A549 (cell line): ENCODE measurements around the gene ST8SIA5. TPM values are rescaled to one million over a fixed set of nuclear protein-coding genes. Genes with fewer than 3 reads are reported as not detected.

Source experiments
- ATAC-seq, 2 experiments: fragments of 200-7000 bp in 1 of 2; fragments of >200 bp in 1 of 2; cut with Nextera tagmentation in 1 of 2; cut with Tn5 transposase in 1 of 2; 3 replicates each; pipeline versions ENCODE4 v1.8.0 to v1.9.1; 2018 to 2020; ENCODE audit warnings: mild to moderate bottlenecking in 1 of 2, moderate library complexity in 1 of 2
- CTCF ChIA-PET: fragments of 300-600 bp; sonication (Branson Sonifier 250); formaldehyde crosslinking; extraction: SDS; loops from one replicate; lab custom pipeline; 2021; ENCODE audit warnings: antibody characterized with exemption, inconsistent platforms; lab: Yijun Ruan, JAX
- POLR2A ChIA-PET: fragments of 350-600 bp; formaldehyde crosslinking; extraction: SDS; loops from one replicate; lab custom pipeline; 2021; ENCODE audit warnings: antibody characterized with exemption, inconsistent platforms; lab: Yijun Ruan, JAX
- DNase-seq, 2 experiments: peaks; one replicate each; pipeline versions ENCODE4 v3.0.0 to v3.0.0-alpha.2; 2011 to 2016; ENCODE audit warnings: low read depth in 1 of 2, low spot score in 1 of 2
- FAIRE-seq: peaks from 2 replicates; lab custom pipeline; 2011; peaks lifted over from hg19 to GRCh38; lab: Jason Lieb, UNC
- H3K27ac ChIP-seq, 2 experiments: fragments of >200 bp; sonication (Bioruptor Twin); formaldehyde crosslinking; 3 replicates each; pipeline ENCODE4 v1.5.1; 2016 to 2017
- H3K4me1 ChIP-seq: fragments of >200 bp; sonication (Bioruptor Twin); formaldehyde crosslinking; 3 replicates; pipeline ENCODE4 v1.6.1; 2016
- H3K4me2 ChIP-seq: fragments of >200 bp; sonication (Bioruptor Twin); formaldehyde crosslinking; 3 replicates; pipeline ENCODE4 v1.6.1; 2016
- H3K4me3 ChIP-seq: fragments of >200 bp; sonication (Bioruptor Twin); formaldehyde crosslinking; 3 replicates; pipeline ENCODE4 v1.5.1; 2016
- H3K9me3 ChIP-seq: fragments of >200 bp; sonication (Bioruptor Twin); formaldehyde crosslinking; 3 replicates; pipeline ENCODE4 v1.6.1; 2016
- CBX8 ChIP-seq: fragments of 200-600 bp; sonication (generic); IDR thresholded peaks from 2 replicates; pipeline ENCODE4 v1.6.1; 2016
- CEBPB ChIP-seq, 2 experiments: fragments of >200 bp in 1 of 2; sonication (Bioruptor Twin) in 1 of 2; formaldehyde crosslinking in 1 of 2; IDR thresholded peaks; 2 replicates each; pipeline ENCODE4 v1.6.1; 2012 to 2016
- EHF ChIP-seq: fragments of 250-450 bp; sonication (Bioruptor Pico); IDR thresholded peaks from 2 replicates; pipeline ENCODE4 v1.5.0; 2020; ENCODE audit warnings: mild to moderate bottlenecking
- EP300 ChIP-seq, 2 experiments: fragments of >200 bp; sonication (Bioruptor Twin); formaldehyde crosslinking; IDR thresholded peaks; 2 replicates in 1 of 2; 3 replicates in 1 of 2; pipeline ENCODE4 v1.6.1; 2016 to 2017
- ESRRA ChIP-seq: fragments of 150-350 bp; IDR thresholded peaks from 2 replicates; pipeline ENCODE4 v1.6.1; 2014; ENCODE audit warnings: mild to moderate bottlenecking, low read length, borderline replicate concordance
- HES2 ChIP-seq: fragments of >200 bp; sonication (Bioruptor Twin); formaldehyde crosslinking; IDR thresholded peaks from 2 replicates; pipeline ENCODE4 v1.6.1; 2016
- HOXB5 ChIP-seq: fragments of 250-450 bp; sonication (Bioruptor Pico); IDR thresholded peaks from 2 replicates; pipeline ENCODE4 v1.5.0; 2020; ENCODE audit warnings: mild to moderate bottlenecking, moderate library complexity
- JUNB ChIP-seq: fragments of >200 bp; sonication (Bioruptor Twin); formaldehyde crosslinking; IDR thresholded peaks from 2 replicates; pipeline ENCODE4 v1.6.1; 2016
- NFE2L2 ChIP-seq: fragments of 150-350 bp; conservative IDR thresholded peaks from 2 replicates; pipeline ENCODE4 v1.6.1; 2014; ENCODE audit warnings: low read length
- RAD21 ChIP-seq, 2 experiments: fragments of >200 bp in 1 of 2; sonication (Bioruptor Twin) in 1 of 2; formaldehyde crosslinking in 1 of 2; IDR thresholded peaks in 1 of 2; conservative IDR thresholded peaks in 1 of 2; 2 replicates in 1 of 2; 3 replicates in 1 of 2; pipeline ENCODE4 v1.6.1; 2012 to 2018; ENCODE audit warnings: inconsistent platforms in 1 of 2
- RCOR1 ChIP-seq: fragments of 150-350 bp; IDR thresholded peaks from 2 replicates; pipeline ENCODE4 v1.6.1; 2014; ENCODE audit warnings: antibody characterized with exemption, low read length, low read depth
- RNF2 ChIP-seq: fragments of 200-600 bp; sonication (generic); IDR thresholded peaks from 2 replicates; pipeline ENCODE4 v1.6.1; 2016; ENCODE audit warnings: low read depth, mild to moderate bottlenecking, antibody characterized with exemption, moderate library complexity, borderline replicate concordance
- SMC3 ChIP-seq: fragments of >200 bp; sonication (Bioruptor Twin); formaldehyde crosslinking; IDR thresholded peaks from 3 replicates; pipeline ENCODE4 v1.6.1; 2018; ENCODE audit warnings: inconsistent platforms
- ZSCAN20 ChIP-seq: fragments of 250-450 bp; sonication (Bioruptor Pico); IDR thresholded peaks from 2 replicates; pipeline ENCODE4 v1.8.0; 2022; ENCODE audit warnings: mild to moderate bottlenecking, moderate library complexity
- WGBS: methylation state at CpG from one replicate; pipeline ENCODE4 v1.1.6; 2017; ENCODE audit errors: missing lambda C conversion rate; 5-methylcytosine and 5-hydroxymethylcytosine counted together
- polyA plus RNA-seq, 4 experiments: library from polyadenylated mRNA; depleted of rRNA in 3 of 4; stranded (reverse); fragments of >200 nt; fragmentation: RNase III in 1 of 4; extraction: RNeasy Plus Mini Kit Qiagen cat#74134 plus additional on column Dnase treatment in 1 of 4; gene quantifications; 2 replicates in 3 of 4; 3 replicates in 1 of 4; pipeline ENCODE4 v1.2.3, GENCODE V29; 2011 to 2017
- TF ChIP-seq, protein P1 (sequence below): fragments of >200 bp; sonication (Bioruptor Twin); formaldehyde crosslinking; IDR thresholded peaks from 3 replicates; pipeline ENCODE4 v1.5.1; 2016
- TF ChIP-seq, protein P2 (sequence below): fragments of >200 bp; sonication (Bioruptor Twin); formaldehyde crosslinking; IDR thresholded peaks from 3 replicates; pipeline ENCODE4 v1.6.1; 2016
- TF ChIP-seq, protein P3 (sequence below): fragments of 450-650 bp; IDR thresholded peaks from 2 replicates; pipeline ENCODE4 v1.6.1; 2014; ENCODE audit warnings: antibody characterized with exemption
- TF ChIP-seq, protein P4 (sequence below): IDR thresholded peaks from 2 replicates; pipeline ENCODE4 v1.6.1; 2012

ST8SIA5 gene
- polyA plus RNA-seq, 2 of the 4 experiments (the other 2 are of a cell fraction) = not detected

GRCh38 chr18:46623541-46623940, 133.3 kb downstream of the ST8SIA5 start:
- H3K27ac ChIP-seq = no peak overlapping the region
- POLR2A ChIA-PET = interaction anchor here (1.0 kb wide), 1 partner anchor 343 kb away, joined by 3 read pairs; no protein-coding TSS in a partner anchor
- FAIRE-seq = no peak

GRCh38 chr18:46622999-46623398, 133.9 kb downstream of the ST8SIA5 start:
- DNase-seq (peak in 1 of 2 experiments; percentile 11), ATAC-seq (peak in 1 of 2 experiments; percentile 42; a peak in 2 of 6 replicates), FAIRE-seq (no peak)
- CTCF ChIA-PET = interaction anchor here (1.0 to 4.6 kb wide), 13 partner anchors 23 to 450 kb away, joined by 3 to 44 read pairs (median 3); a partner anchor contains a TSS
- no peak overlapping the region for H3K4me2 ChIP-seq
- no peaks in the 10 kb centered on the region for H3K4me1 ChIP-seq
- peak; percentile 34 to 39; a peak in 2 of 5 replicates for TF ChIP-seq RAD21 (conservative IDR thresholded peaks at IDR 0.05 in 1 of 2, IDR thresholded peaks at IDR 0.05 in 1 of 2)
- TF ChIP-seq SMC3 = 0 out of 3 replicates have a peak, but pooled peaks have one; percentile 19
- no peak for TF ChIP-seq ESRRA
- TF ChIP-seq HES2 = no peak
- TF ChIP-seq, protein P1, sequence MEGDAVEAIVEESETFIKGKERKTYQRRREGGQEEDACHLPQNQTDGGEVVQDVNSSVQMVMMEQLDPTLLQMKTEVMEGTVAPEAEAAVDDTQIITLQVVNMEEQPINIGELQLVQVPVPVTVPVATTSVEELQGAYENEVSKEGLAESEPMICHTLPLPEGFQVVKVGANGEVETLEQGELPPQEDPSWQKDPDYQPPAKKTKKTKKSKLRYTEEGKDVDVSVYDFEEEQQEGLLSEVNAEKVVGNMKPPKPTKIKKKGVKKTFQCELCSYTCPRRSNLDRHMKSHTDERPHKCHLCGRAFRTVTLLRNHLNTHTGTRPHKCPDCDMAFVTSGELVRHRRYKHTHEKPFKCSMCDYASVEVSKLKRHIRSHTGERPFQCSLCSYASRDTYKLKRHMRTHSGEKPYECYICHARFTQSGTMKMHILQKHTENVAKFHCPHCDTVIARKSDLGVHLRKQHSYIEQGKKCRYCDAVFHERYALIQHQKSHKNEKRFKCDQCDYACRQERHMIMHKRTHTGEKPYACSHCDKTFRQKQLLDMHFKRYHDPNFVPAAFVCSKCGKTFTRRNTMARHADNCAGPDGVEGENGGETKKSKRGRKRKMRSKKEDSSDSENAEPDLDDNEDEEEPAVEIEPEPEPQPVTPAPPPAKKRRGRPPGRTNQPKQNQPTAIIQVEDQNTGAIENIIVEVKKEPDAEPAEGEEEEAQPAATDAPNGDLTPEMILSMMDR = peak; percentile 29; the same call in 2 of the 3 replicates
- TF ChIP-seq, protein P2, sequence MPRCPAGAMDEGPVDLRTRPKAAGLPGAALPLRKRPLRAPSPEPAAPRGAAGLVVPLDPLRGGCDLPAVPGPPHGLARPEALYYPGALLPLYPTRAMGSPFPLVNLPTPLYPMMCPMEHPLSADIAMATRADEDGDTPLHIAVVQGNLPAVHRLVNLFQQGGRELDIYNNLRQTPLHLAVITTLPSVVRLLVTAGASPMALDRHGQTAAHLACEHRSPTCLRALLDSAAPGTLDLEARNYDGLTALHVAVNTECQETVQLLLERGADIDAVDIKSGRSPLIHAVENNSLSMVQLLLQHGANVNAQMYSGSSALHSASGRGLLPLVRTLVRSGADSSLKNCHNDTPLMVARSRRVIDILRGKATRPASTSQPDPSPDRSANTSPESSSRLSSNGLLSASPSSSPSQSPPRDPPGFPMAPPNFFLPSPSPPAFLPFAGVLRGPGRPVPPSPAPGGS = no peak
- no peaks in the 10 kb centered on the region for H3K9me3 ChIP-seq
- H3K4me3 ChIP-seq = no peak overlapping the region
- no peak overlapping the region for H3K27ac ChIP-seq
- WGBS = 69% methylated on average over 3 of the region's 3 CpGs
- POLR2A ChIA-PET = interaction anchor here (1.0 kb wide), 1 partner anchor 342 kb away, joined by 3 read pairs; no protein-coding TSS in a partner anchor

More at GRCh38 chr18:46623541-46623940, 133.3 kb downstream of the ST8SIA5 start:
- WGBS = 4% methylated on average over 4 of the region's 10 CpGs
- CTCF ChIA-PET = interaction anchor here (1.0 to 4.6 kb wide), 12 partner anchors 24 to 450 kb away, joined by 3 to 44 read pairs (median 4); a partner anchor contains a TSS
- no peak for ATAC-seq
- no peak overlapping the region for H3K4me2 ChIP-seq
- no peak for TF ChIP-seq HOXB5 (CRISPR knock-in tag)
- no peak for TF ChIP-seq HES2
- no peak for TF ChIP-seq RCOR1
- TF ChIP-seq JUNB = no peak
- TF ChIP-seq, protein P3, sequence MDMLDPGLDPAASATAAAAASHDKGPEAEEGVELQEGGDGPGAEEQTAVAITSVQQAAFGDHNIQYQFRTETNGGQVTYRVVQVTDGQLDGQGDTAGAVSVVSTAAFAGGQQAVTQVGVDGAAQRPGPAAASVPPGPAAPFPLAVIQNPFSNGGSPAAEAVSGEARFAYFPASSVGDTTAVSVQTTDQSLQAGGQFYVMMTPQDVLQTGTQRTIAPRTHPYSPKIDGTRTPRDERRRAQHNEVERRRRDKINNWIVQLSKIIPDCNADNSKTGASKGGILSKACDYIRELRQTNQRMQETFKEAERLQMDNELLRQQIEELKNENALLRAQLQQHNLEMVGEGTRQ = no peak
- TF ChIP-seq RNF2 = no peak
- no peak for TF ChIP-seq CEBPB (IDR thresholded peaks at IDR 0.05)
- TF ChIP-seq NFE2L2 = no peak
- no peak for TF ChIP-seq CBX8
- no peak for TF ChIP-seq EHF (CRISPR knock-in tag)
- TF ChIP-seq EP300 (IDR thresholded peaks at IDR 0.05) = no peak
- TF ChIP-seq, protein P4, sequence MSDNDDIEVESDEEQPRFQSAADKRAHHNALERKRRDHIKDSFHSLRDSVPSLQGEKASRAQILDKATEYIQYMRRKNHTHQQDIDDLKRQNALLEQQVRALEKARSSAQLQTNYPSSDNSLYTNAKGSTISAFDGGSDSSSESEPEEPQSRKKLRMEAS = no peak
- TF ChIP-seq ZSCAN20 (CRISPR knock-in tag) = no peak
- TF ChIP-seq, all 56 proteins: peak for 0
- Histone ChIP-seq H3K4me1 (no peaks in the 10 kb centered on the region), H3K4me3 (no peak overlapping the region), H3K9me3 (no peaks in the 10 kb centered on the region)
- DNase-seq = no peak
